Tibial nerve (tissue), 4 donors: ENCODE measurements around the gene NOP53.

Source experiments
- EP300 ChIP-seq, 2 donors: sonication (generic); formaldehyde crosslinking; IDR thresholded peaks; one replicate each; pipeline ENCODE4 v1.6.1; 2017; ENCODE audit warnings: antibody characterized with exemption in 2 of 2, mild to moderate bottlenecking in 1 of 2
- POLR2A ChIP-seq, 2 donors: fragments of 450-650 bp; IDR thresholded peaks; one replicate each; pipeline ENCODE4 v1.6.1; 2017; ENCODE audit warnings: antibody characterized with exemption in 2 of 2, mild to moderate bottlenecking in 2 of 2, moderate library complexity in 2 of 2
- TF ChIP-seq, protein P1 (sequence below), 5 experiments: fragments of 200-600 bp in 3 of 5; fragments of 450-650 bp in 2 of 5; sonication (generic) in 3 of 5; IDR thresholded peaks; one replicate each; pipeline ENCODE4 v1.5.1; 2016 to 2019; ENCODE audit warnings: antibody characterized with exemption in 5 of 5, mild to moderate bottlenecking in 3 of 5, moderate library complexity in 2 of 5

DNA sequence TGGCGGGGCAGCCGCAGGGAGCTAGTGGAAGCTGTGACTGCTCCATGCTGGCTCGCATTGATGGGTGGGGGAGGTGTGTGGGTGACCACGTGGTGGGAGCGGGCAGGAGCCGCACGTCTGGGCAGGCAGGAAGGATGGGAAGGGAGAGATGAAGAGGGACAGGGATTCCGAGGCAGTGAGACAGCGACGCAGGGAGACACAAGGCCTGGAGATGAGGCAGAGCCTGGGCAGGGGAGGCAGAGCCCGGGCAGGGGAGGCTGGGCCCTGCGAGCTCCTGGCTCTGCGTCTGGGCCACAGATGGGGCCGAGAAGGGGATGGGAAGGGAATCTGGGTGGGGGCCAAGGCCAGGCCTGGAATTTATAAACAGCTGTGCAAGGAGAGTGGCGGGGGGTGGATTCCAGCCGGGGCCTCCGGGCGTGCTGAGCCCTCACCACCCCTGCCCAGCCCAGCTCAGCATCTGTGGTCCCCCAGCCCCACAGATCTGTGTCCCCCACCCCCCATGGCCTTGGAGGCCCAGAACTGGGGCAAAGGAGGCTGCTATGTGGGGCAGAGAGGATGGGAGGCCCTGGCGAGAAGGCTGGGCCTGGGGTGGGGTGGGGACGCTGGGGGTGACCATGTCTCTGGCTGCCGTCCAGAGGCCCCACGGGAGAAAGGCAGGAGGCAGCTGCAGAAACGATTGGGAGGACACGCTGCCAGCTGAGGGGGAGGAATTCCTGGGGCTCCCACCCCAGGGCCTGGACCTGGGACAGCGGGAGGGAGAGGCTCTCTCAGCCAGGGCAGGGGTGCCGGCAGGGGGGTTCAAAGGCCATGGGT lies 26.1 kb upstream of the NOP53 start:
- TF ChIP-seq POLR2A (IDR thresholded peaks at IDR 0.05) (peak in 1 of 2 donors; percentile 33), EP300 (IDR thresholded peaks at IDR 0.05) (peak in 1 of 2 donors; percentile 82)
- TF ChIP-seq, protein P1, sequence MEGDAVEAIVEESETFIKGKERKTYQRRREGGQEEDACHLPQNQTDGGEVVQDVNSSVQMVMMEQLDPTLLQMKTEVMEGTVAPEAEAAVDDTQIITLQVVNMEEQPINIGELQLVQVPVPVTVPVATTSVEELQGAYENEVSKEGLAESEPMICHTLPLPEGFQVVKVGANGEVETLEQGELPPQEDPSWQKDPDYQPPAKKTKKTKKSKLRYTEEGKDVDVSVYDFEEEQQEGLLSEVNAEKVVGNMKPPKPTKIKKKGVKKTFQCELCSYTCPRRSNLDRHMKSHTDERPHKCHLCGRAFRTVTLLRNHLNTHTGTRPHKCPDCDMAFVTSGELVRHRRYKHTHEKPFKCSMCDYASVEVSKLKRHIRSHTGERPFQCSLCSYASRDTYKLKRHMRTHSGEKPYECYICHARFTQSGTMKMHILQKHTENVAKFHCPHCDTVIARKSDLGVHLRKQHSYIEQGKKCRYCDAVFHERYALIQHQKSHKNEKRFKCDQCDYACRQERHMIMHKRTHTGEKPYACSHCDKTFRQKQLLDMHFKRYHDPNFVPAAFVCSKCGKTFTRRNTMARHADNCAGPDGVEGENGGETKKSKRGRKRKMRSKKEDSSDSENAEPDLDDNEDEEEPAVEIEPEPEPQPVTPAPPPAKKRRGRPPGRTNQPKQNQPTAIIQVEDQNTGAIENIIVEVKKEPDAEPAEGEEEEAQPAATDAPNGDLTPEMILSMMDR (IDR thresholded peaks at IDR 0.05) = peak in 1 of 5 experiments; percentile 25
